ENCODE measurements around the gene CHST11. TPM values are rescaled to one million over a fixed set of nuclear protein-coding genes. Genes with fewer than 3 reads are reported as not detected.

Gene CHST11
- total and polyA plus RNA-seq, 2 of the 4 experiments (the other 2 are of a cell fraction): 1.4 to 2.7 TPM

- TF ChIP-seq CTCF (conservative IDR thresholded peaks at IDR 0.05; ENCODE audit: low read depth, low read length) (no peak), MXI1 (IDR thresholded peaks at IDR 0.05; ENCODE audit: borderline replicate concordance, low read depth, low read length) (no peak)
Observed at GRCh38 chr12:104671409-104672095, 214.8 kb downstream of the CHST11 start (continued).

- in situ Hi-C loops (cut with MboI; ENCODE audit: low sequenced_read_pairs) (no loop called here), dilution Hi-C loops (cut with HindIII; ENCODE audit: low sequenced_read_pairs, unreplicated experiment) (no loop called here), intact Hi-C loops (cut with micrococcal nuclease) (no loop called here)
- Histone ChIP-seq H3K27me3 (ENCODE audit: control insufficient read depth, insufficient read depth, low read length) (no peaks in the 10 kb centered on the region), H2AK5ac (ENCODE audit: low read depth, low read length) (no peak overlapping the region), H3K4me1 (ENCODE audit: control insufficient read depth, insufficient read depth, low read length) (peaks cover 7% of the 10 kb centered on the region), H2BK120ac (ENCODE audit: low read depth, low read length) (peak overlapping the region; percentile 32; the same call in 1 of the 2 replicates), H3K4me3 (ENCODE audit: insufficient read depth, low read depth, low read length) (no peak overlapping the region), H4K20me1 (ENCODE audit: insufficient read depth, low read length) (no peaks in the 10 kb centered on the region), H3K9ac (ENCODE audit: low read depth, low read length) (no peak overlapping the region), H2BK20ac (ENCODE audit: low read depth, low read length) (no peak overlapping the region), H3K9me3 (ENCODE audit: control insufficient read depth, insufficient read depth, low read length) (no peaks in the 10 kb centered on the region), H2AFZ (replicated peaks; ENCODE audit: low read length, poor library complexity) (peak overlapping the region; percentile 62), H4K5ac (ENCODE audit: low read depth, low read length) (no peak overlapping the region), H3K27ac (ENCODE audit: insufficient read depth, low read length) (no peak overlapping the region), H3K14ac (replicated peaks; ENCODE audit: low read depth, low read length) (0 out of 2 replicates have a peak overlapping the region, but pooled peaks have one; percentile 55), H4K91ac (ENCODE audit: insufficient read depth, low read depth, low read length) (no peak overlapping the region; the same call in 1 of the 2 replicates), H3K56ac (ENCODE audit: extremely low read depth, insufficient read depth, low read length) (no peak overlapping the region), H3K79me1 (ENCODE audit: low read depth in 1 of 2, low read length in 2 of 2) (no peaks in the 10 kb centered on the region), H2BK5ac (ENCODE audit: low read depth, low read length, poor library complexity, severe bottlenecking) (no peak overlapping the region), H3K36me3 (ENCODE audit: control insufficient read depth, insufficient read depth, low read length) (no peaks in the 10 kb centered on the region), H3K4ac (ENCODE audit: low read depth, low read length) (0 out of 2 replicates have a peak overlapping the region, but pooled peaks have one; percentile 8), H3K9me1 (ENCODE audit: insufficient read depth, low read length) (peaks cover 6% of the 10 kb centered on the region; the same call in 1 of the 2 replicates), H2BK15ac (ENCODE audit: low read depth, low read length) (no peak overlapping the region), H3K4me2 (ENCODE audit: low read depth, low read length) (no peak overlapping the region; the same call in 1 of the 2 replicates), H3K18ac (ENCODE audit: low read depth, low read length) (no peak overlapping the region), H2AK9ac (replicated peaks; ENCODE audit: low read depth, low read length, poor library complexity) (no peak overlapping the region), H3K23ac (ENCODE audit: low read depth, low read length) (no peak overlapping the region), H4K8ac (ENCODE audit: low read depth in 2 of 2, low read length in 2 of 2) (no peak overlapping the region; a peak in 1 of 4 replicates)
- no peak for DNase-seq
- ChIA-PET CTCF (no interaction called here), POLR2A (ENCODE audit: unreplicated experiment) (no interaction called here)
- BruUV-seq (replicated peaks): no TSS peak
- WGBS, 2 experiments (ENCODE audit: extremely low coverage in 2 of 2, insufficient read length in 1 of 2): 67% methylated on average over 1 of the region's 8 CpGs; no CpG with 5 or more reads in 1 of the 2 experiments
- ATAC-seq (ENCODE audit: low read depth): no peak; the same call in 1 of the 2 replicates
- TF ChIP-seq, protein P1, sequence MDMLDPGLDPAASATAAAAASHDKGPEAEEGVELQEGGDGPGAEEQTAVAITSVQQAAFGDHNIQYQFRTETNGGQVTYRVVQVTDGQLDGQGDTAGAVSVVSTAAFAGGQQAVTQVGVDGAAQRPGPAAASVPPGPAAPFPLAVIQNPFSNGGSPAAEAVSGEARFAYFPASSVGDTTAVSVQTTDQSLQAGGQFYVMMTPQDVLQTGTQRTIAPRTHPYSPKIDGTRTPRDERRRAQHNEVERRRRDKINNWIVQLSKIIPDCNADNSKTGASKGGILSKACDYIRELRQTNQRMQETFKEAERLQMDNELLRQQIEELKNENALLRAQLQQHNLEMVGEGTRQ (IDR thresholded peaks at IDR 0.05; ENCODE audit: low read depth, low read length): no peak
- no peak for TF ChIP-seq CEBPB (IDR thresholded peaks at IDR 0.05; ENCODE audit: low read depth, low read length)
- no peak for TF ChIP-seq RCOR1 (IDR thresholded peaks at IDR 0.05; ENCODE audit: insufficient replicate concordance, low read length)
- TF ChIP-seq NFE2L2 (IDR thresholded peaks at IDR 0.05; ENCODE audit: low read depth, low read length): no peak
- no peak for TF ChIP-seq FOS (IDR thresholded peaks at IDR 0.05; ENCODE audit: low read depth, low read length)
- TF ChIP-seq MAZ (IDR thresholded peaks at IDR 0.05; ENCODE audit: borderline replicate concordance, low read depth, low read length): no peak
- no peak for TF ChIP-seq CTCF (conservative IDR thresholded peaks at IDR 0.05; ENCODE audit: low read depth, low read length)
- TF ChIP-seq RAD21 (IDR thresholded peaks at IDR 0.05; ENCODE audit: low read length): no peak
- TF ChIP-seq RFX5 (IDR thresholded peaks at IDR 0.05; ENCODE audit: low read depth, low read length): no peak
- TF ChIP-seq MAFK (IDR thresholded peaks at IDR 0.05; ENCODE audit: low read depth, low read length): no peak
- TF ChIP-seq POLR2A (IDR thresholded peaks at IDR 0.05; ENCODE audit: low read depth, low read length): no peak
Observed at GRCh38 chr12:104672096-104672445, 215.3 kb downstream of the CHST11 start.
